C4-2B (cell line): ENCODE measurements around the gene LGSN.

ENCODE experiments used
- ZFX ChIP-seq: fragments of 450-650 bp; IDR thresholded peaks from 2 replicates; pipeline ENCODE4 v1.6.1; 2017
- TF ChIP-seq, protein P1 (sequence below): fragments of 450-650 bp; conservative IDR thresholded peaks from 2 replicates; pipeline ENCODE4 v1.5.1; 2017; ENCODE audit warnings: mild to moderate bottlenecking

- TF ChIP-seq, protein P1, sequence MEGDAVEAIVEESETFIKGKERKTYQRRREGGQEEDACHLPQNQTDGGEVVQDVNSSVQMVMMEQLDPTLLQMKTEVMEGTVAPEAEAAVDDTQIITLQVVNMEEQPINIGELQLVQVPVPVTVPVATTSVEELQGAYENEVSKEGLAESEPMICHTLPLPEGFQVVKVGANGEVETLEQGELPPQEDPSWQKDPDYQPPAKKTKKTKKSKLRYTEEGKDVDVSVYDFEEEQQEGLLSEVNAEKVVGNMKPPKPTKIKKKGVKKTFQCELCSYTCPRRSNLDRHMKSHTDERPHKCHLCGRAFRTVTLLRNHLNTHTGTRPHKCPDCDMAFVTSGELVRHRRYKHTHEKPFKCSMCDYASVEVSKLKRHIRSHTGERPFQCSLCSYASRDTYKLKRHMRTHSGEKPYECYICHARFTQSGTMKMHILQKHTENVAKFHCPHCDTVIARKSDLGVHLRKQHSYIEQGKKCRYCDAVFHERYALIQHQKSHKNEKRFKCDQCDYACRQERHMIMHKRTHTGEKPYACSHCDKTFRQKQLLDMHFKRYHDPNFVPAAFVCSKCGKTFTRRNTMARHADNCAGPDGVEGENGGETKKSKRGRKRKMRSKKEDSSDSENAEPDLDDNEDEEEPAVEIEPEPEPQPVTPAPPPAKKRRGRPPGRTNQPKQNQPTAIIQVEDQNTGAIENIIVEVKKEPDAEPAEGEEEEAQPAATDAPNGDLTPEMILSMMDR: no peak
- no peak for TF ChIP-seq ZFX
Observed at GRCh38 chr6:63319939-63320338, at the start of gene LGSN.
